Fibroblast of gingiva (primary cell): Measurements from ENCODE around the gene COL17A1.

Experiments
- DNase-seq: peaks from one replicate; pipeline ENCODE4 v3.0.0-alpha.2; 2011; ENCODE audit warnings: low read depth

The COL17A1 gene

GRCh38 chr10:103985726-103986125, 100.0 kb downstream of the COL17A1 start:
- peak; percentile 4 for DNase-seq

GRCh38 chr10:103983367-103983911, 102.2 kb downstream of the COL17A1 start:
- no peak for DNase-seq

GRCh38 chr10:103982639-103983038, 103.0 kb downstream of the COL17A1 start:
- no peak for DNase-seq
